Brain microvascular endothelial cell (primary cell): ENCODE measurements around the gene ATP8A2.

Source experiments
- DNase-seq: peaks from one replicate; pipeline ENCODE4 v3.0.0-alpha.2; 2020
- H3K27ac ChIP-seq: fragments of 250-450 bp; sonication (Bioruptor Pico); 2 replicates; pipeline ENCODE4 v1.5.1; 2020; ENCODE audit warnings: mild to moderate bottlenecking, moderate library complexity
- H3K27me3 ChIP-seq: fragments of 250-450 bp; sonication (Bioruptor Pico); replicated peaks from 2 replicates; pipeline ENCODE4 v1.5.1; 2020; ENCODE audit warnings: mild to moderate bottlenecking
- H3K36me3 ChIP-seq: fragments of 250-450 bp; sonication (Bioruptor Pico); replicated peaks from 2 replicates; pipeline ENCODE4 v1.5.1; 2020; ENCODE audit warnings: mild to moderate bottlenecking
- H3K4me3 ChIP-seq: 2 replicates; pipeline ENCODE4 v1.5.1; 2011; ENCODE audit warnings: low read depth, mild to moderate bottlenecking, control low read depth, low read length, moderate library complexity
- CTCF ChIP-seq: IDR thresholded peaks from 2 replicates; pipeline ENCODE4 v1.5.1; 2011; ENCODE audit warnings: low read depth, mild to moderate bottlenecking, moderate library complexity, low read length, control low read depth, inconsistent platforms; ENCODE audit errors: missing control alignments
- in situ Hi-C: cut with HindIII; loops from 2 replicates; pipeline ENCODE4 v1.10.0; 2017; ENCODE audit warnings: low sequenced_read_pairs, low pct_ligation_motif_present

Gene ATP8A2

GRCh38 chr13:25879466-25879865 lies 507.7 kb downstream of the ATP8A2 start:
- Histone ChIP-seq H3K27ac (no peak overlapping the region), H3K27me3 (no peaks in the 10 kb centered on the region), H3K36me3 (no peaks in the 10 kb centered on the region), H3K4me3 (no peak overlapping the region)
- no peak for TF ChIP-seq CTCF
- in situ Hi-C loops: no loop called here
- DNase-seq: no peak

GRCh38 chr13:25881136-25881926 lies 509.6 kb downstream of the ATP8A2 start:
- Histone ChIP-seq H3K27me3 (no peaks in the 10 kb centered on the region), H3K4me3 (peak overlapping the region; percentile 6), H3K36me3 (no peaks in the 10 kb centered on the region), H3K27ac (no peak overlapping the region)
- no peak for DNase-seq
- in situ Hi-C loops: no loop called here
- TF ChIP-seq CTCF: no peak

GRCh38 chr13:25881971-25882451 lies 510.2 kb downstream of the ATP8A2 start:
- DNase-seq: peak; percentile 29
- in situ Hi-C loops: no loop called here
- H3K4me3 ChIP-seq: peak overlapping the region; percentile 6
- H3K27me3 ChIP-seq: no peaks in the 10 kb centered on the region
- no peak overlapping the region for H3K27ac ChIP-seq
- no peak for TF ChIP-seq CTCF
- no peaks in the 10 kb centered on the region for H3K36me3 ChIP-seq

- DNase-seq: no peak
- no peaks in the 10 kb centered on the region for H3K36me3 ChIP-seq
- no peak overlapping the region for H3K4me3 ChIP-seq
- no peak for TF ChIP-seq CTCF
- in situ Hi-C loops: no loop called here
- H3K27me3 ChIP-seq: no peaks in the 10 kb centered on the region
- H3K27ac ChIP-seq: no peak overlapping the region
Measured at GRCh38 chr13:25882466-25883357, 510.9 kb downstream of the ATP8A2 start.

GRCh38 chr13:25885418-25885817 lies 513.6 kb downstream of the ATP8A2 start:
- no peak for TF ChIP-seq CTCF

More at GRCh38 chr13:25885418-25885817, 513.6 kb downstream of the ATP8A2 start:
- Histone ChIP-seq H3K4me3 (no peak overlapping the region), H3K36me3 (no peaks in the 10 kb centered on the region), H3K27me3 (no peaks in the 10 kb centered on the region), H3K27ac (no peak overlapping the region)
- in situ Hi-C loops: no loop called here
- no peak for DNase-seq
